Sigmoid colon (tissue), 7 donors: Measurements from ENCODE around the gene MEGF8. TPM values are rescaled to one million over a fixed set of nuclear protein-coding genes. Genes with fewer than 3 reads are reported as not detected.

ENCODE experiments used
- DNase-seq: peaks from one replicate; pipeline ENCODE4 v3.0.0-alpha.2; 2019
- H3K27ac ChIP-seq, 4 donors: fragments of 200-600 bp; sonication (generic); one replicate each; pipeline ENCODE4 v1.5.1; 2016 to 2019; ENCODE audit warnings: mild to moderate bottlenecking in 1 of 4
- H3K27me3 ChIP-seq, 3 donors: fragments of 200-600 bp; sonication (generic); one replicate each; pipeline ENCODE4 v1.5.1; 2019; ENCODE audit warnings: mild to moderate bottlenecking in 1 of 3
- H3K36me3 ChIP-seq, 4 donors: fragments of 200-600 bp; sonication (generic); one replicate each; pipeline ENCODE4 v1.5.1; 2016 to 2019
- H3K4me1 ChIP-seq, 4 donors: fragments of 200-600 bp; sonication (generic); one replicate each; pipeline ENCODE4 v1.5.1; 2017 to 2019
- H3K4me3 ChIP-seq, 4 donors: fragments of 200-600 bp; sonication (generic); one replicate each; pipeline ENCODE4 v1.5.1; 2017 to 2019; ENCODE audit warnings: mild to moderate bottlenecking in 2 of 4, moderate library complexity in 1 of 4
- H3K9me3 ChIP-seq, 4 donors: fragments of 200-600 bp in 3 of 4; sonication (generic) in 3 of 4; one replicate each; pipeline versions ENCODE4 v1.5.1 to v1.6.1; 2013 to 2019
- CTCF ChIP-seq, 4 experiments: fragments of 450-650 bp in 3 of 4; fragments of 200-600 bp in 1 of 4; IDR thresholded peaks; one replicate each; pipeline ENCODE4 v1.5.1; 2016 to 2019; ENCODE audit warnings: antibody characterized with exemption in 4 of 4, mild to moderate bottlenecking in 3 of 4, moderate library complexity in 2 of 4
- EP300 ChIP-seq, 4 donors: sonication (generic); formaldehyde crosslinking; IDR thresholded peaks; one replicate each; pipeline ENCODE4 v1.6.1; 2017; ENCODE audit warnings: antibody characterized with exemption in 4 of 4
- POLR2A ChIP-seq, 2 donors: fragments of 450-650 bp; IDR thresholded peaks; one replicate each; pipeline ENCODE4 v1.6.1; 2016; ENCODE audit warnings: antibody characterized with exemption in 2 of 2, mild to moderate bottlenecking in 2 of 2, moderate library complexity in 2 of 2
- POLR2AphosphoS5 ChIP-seq, 4 donors: sonication (generic); formaldehyde crosslinking; IDR thresholded peaks; one replicate each; pipeline ENCODE4 v1.6.1; 2017; ENCODE audit warnings: antibody characterized with exemption in 4 of 4
- WGBS, 2 donors: extraction: QIAGEN DNeasy Blood & Tissue Kit; methylation state at CpG; one replicate each; pipeline ENCODE4 v1.1.7; 2013; 5-methylcytosine and 5-hydroxymethylcytosine counted together
- intact Hi-C: fragments of 100-400 bp; cut with DNase I; formaldehyde crosslinking; loops from one replicate; pipeline ENCODE4 v1.15.1; 2023
- polyA plus RNA-seq, 3 donors: library from polyadenylated mRNA; stranded (reverse); fragments of 200-250 nt; gene quantifications; one replicate each; pipeline ENCODE4 v1.2.3, GENCODE V29; 2013
- total RNA-seq, 4 donors: library from RNA; depleted of rRNA; stranded (reverse); fragments of >200 nt; gene quantifications; one replicate each; pipeline ENCODE4 v1.1.0, GENCODE V29; 2016
- donor health status: healthy with polysubstance abuse.
- donor health status: Bipolar disorder and iron deficiency.
- donor health status: healthy.

The MEGF8 gene
- total and polyA plus RNA-seq, 7 donors = 1.8 to 21.6 (median 5.9) TPM

- Histone ChIP-seq H3K36me3 (peaks cover 10 to 48% (median 40%) of the 10 kb centered on the region in 4 donors), H3K4me3 (peak overlapping the region in 2 of 4 donors; percentile 12 to 74), H3K9me3 (no peaks in the 10 kb centered on the region), H3K27me3 (no peaks in the 10 kb centered on the region), H3K4me1 (peaks cover 0 to 45% (median 43%) of the 10 kb centered on the region in 4 donors), H3K27ac (peak overlapping the region; percentile 84 to 94 (median 92))
- DNase-seq = peak; percentile 80
- 53 to 70% methylated on average over 13 of the region's 13 CpGs for WGBS, 2 donors
- TF ChIP-seq POLR2A (IDR thresholded peaks at IDR 0.05) = no peak
- TF ChIP-seq CTCF (IDR thresholded peaks at IDR 0.05) = no peak
- TF ChIP-seq EP300 (IDR thresholded peaks at IDR 0.05) = no peak
- peak in 1 of 4 donors; percentile 37 for TF ChIP-seq POLR2AphosphoS5 (IDR thresholded peaks at IDR 0.05)
- intact Hi-C loops = no loop called here
Measured at GRCh38 chr19:42286349-42287016, 39.0 kb upstream of the MEGF8 start.

- no peaks in the 10 kb centered on the region for H3K27me3 ChIP-seq
- peaks cover 0 to 38% (median 36%) of the 10 kb centered on the region in 4 donors for H3K4me1 ChIP-seq
- peaks cover 10 to 56% (median 46%) of the 10 kb centered on the region in 4 donors for H3K36me3 ChIP-seq
- DNase-seq = peak; percentile 68
- intact Hi-C loops = no loop called here
- peak overlapping the region; percentile 84 to 94 (median 92) for H3K27ac ChIP-seq
- no peak overlapping the region for H3K4me3 ChIP-seq
- H3K9me3 ChIP-seq = no peaks in the 10 kb centered on the region
- no peak for TF ChIP-seq EP300 (IDR thresholded peaks at IDR 0.05)
- no peak for TF ChIP-seq POLR2A (IDR thresholded peaks at IDR 0.05)
- TF ChIP-seq CTCF (IDR thresholded peaks at IDR 0.05) = no peak
- no peak for TF ChIP-seq POLR2AphosphoS5 (IDR thresholded peaks at IDR 0.05)
- WGBS, 2 donors = 93 to 95% methylated on average over 30 of the region's 30 CpGs
Measured at GRCh38 chr19:42287017-42287826, 38.2 kb upstream of the MEGF8 start.

- 95% methylated on average over 10 of the region's 10 CpGs for WGBS, 2 donors
- Histone ChIP-seq H3K27ac (no peak overlapping the region), H3K4me3 (no peak overlapping the region), H3K4me1 (peaks cover 0 to 33% (median 31%) of the 10 kb centered on the region in 4 donors), H3K36me3 (peaks cover 10 to 61% (median 52%) of the 10 kb centered on the region in 4 donors), H3K27me3 (no peaks in the 10 kb centered on the region), H3K9me3 (no peaks in the 10 kb centered on the region)
- DNase-seq = no peak
- intact Hi-C loops = no loop called here
- TF ChIP-seq CTCF (IDR thresholded peaks at IDR 0.05) (no peak), POLR2AphosphoS5 (IDR thresholded peaks at IDR 0.05) (no peak), POLR2A (IDR thresholded peaks at IDR 0.05) (no peak), EP300 (IDR thresholded peaks at IDR 0.05) (no peak)
Measured at GRCh38 chr19:42287827-42288107, 37.7 kb upstream of the MEGF8 start.

- Histone ChIP-seq H3K4me3 (no peak overlapping the region), H3K27ac (no peak overlapping the region), H3K36me3 (peaks cover 15 to 67% (median 58%) of the 10 kb centered on the region in 4 donors), H3K27me3 (no peaks in the 10 kb centered on the region), H3K9me3 (no peaks in the 10 kb centered on the region), H3K4me1 (peaks cover 0 to 26% (median 24%) of the 10 kb centered on the region in 4 donors)
- WGBS, 2 donors = 77 to 90% methylated on average over 4 of the region's 4 CpGs
- intact Hi-C loops = no loop called here
- no peak for TF ChIP-seq CTCF (IDR thresholded peaks at IDR 0.05)
- TF ChIP-seq POLR2A (IDR thresholded peaks at IDR 0.05) = no peak
- no peak for TF ChIP-seq POLR2AphosphoS5 (IDR thresholded peaks at IDR 0.05)
- no peak for TF ChIP-seq EP300 (IDR thresholded peaks at IDR 0.05)
- DNase-seq = no peak
Measured at GRCh38 chr19:42288387-42288786, 37.0 kb upstream of the MEGF8 start.
